Stimulated activated naive CD4-positive, alpha-beta T cell treated with Interleukin-2 at 50 U/mL for 16 hours (primary cell): ENCODE data around the gene LRRC23.

Experiments used
- DNase-seq: peaks from one replicate; lab custom pipeline; 2025; lab: John Stamatoyannopoulos, UW

The LRRC23 gene

GRCh38 chr12:6925540-6926279 lies 21.1 kb downstream of the LRRC23 start:
- DNase-seq = no peak

DNA sequence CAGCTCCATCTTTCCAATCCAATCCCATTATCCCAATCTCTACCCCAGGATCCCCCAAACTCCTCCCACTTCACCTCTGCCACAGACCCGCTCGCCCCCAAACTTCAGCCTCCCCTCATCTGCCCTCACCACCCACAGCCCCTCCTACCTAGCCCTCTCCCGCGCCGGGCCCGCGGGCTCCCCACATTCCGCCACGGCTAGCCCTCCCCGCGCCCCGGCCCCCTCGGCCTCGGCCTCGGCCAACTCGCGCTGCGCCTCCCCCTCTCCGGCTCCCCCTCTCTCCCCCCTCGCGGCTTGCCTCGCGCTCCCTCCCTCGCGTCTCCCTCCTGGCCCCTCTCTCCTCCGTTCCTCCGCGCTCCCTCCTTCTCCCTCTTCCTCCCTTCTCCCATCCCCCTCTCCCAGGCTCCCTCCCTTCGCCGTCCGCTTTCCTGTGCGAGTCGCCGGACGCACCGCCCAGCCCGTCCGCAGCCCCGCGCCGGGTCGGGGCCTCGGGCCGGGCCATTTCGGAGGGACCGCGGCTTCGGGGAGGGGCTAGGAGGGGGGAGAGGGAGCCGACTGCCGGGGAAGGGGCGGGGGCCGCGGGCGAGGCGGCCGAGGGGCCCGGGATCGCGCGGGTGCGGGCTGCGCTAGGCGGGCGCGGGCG lies 22.9 kb downstream of the LRRC23 start, which contains the start of gene ATN1:
Gene ATN1 (plus strand): TSS at position 581 of the 643 bp plus-strand sequence. CDS start 6,043 bp downstream, outside the sequence.
- DNase-seq = peak; percentile 58

DNA sequence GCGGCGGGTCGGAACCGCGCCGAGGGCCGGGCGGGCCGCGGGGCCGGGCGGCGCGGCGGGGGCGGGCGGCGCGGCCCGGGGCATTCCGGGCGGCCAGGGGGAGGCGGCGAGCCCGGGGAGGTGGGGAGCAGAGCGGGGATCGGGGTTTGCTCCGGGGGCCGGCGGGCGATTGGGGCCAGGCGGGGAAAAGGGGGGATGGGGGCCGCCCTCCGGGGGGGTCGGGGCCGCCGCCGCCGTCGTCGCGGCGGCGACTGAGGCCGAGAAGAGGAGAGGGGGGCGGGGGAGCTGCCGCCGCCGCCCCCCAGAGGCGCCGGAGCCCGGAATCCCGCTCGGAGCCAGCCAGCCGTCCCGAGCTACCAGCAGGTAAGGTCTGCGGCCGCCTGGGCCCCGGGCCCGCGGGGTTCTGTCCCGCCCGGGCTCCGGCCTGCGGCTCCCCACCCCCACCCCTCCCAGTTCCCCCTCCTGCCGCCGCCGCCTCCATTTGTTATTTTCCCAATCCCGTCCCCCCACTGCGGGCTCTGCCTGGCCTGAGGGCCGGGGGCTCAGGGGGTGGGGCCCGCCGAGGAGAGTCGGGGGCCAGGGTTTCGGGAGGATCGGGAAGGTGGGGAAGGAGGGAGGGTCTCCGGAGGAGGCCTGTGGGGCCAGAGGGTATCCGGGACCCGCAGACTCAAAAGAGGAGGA lies 23.5 kb downstream of the LRRC23 start:
- DNase-seq = no peak

DNA sequence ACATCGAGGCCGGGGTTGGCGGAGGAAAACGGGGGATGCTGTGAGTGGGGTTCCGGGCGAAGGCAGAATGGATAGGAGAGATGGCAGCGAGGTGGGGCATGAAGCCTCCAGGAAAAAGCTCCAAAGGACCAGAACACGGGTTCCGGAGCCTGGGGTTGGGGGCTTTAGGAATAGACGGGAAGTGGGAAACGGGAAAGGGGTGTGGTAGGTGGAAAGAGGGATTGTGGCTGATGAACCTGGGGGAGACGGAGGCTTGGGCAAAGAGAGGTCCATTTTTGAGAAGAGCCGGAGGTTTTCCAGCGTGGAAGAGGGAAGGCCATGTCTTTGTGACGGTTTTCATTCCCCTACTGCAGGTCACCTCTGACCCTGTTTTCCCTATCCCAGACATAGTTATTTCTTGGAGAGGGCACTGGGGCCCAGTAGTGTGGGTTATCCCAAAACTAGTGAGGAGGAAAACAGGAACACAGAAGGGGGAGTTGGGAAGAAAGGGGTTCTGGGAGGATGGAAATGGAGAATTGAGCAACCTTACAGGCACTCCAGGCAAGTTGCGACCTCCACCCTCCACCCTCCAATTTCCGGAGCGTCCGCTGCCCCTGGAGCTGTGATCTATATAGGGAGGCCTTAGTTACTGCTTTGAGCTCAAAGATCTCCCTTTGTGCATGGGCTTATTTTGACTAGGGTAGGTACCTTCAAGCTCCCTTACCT lies 24.2 kb downstream of the LRRC23 start:
- DNase-seq = no peak

- no peak for DNase-seq
Measured at GRCh38 chr12:6929466-6930452, 25.1 kb downstream of the LRRC23 start.

DNA sequence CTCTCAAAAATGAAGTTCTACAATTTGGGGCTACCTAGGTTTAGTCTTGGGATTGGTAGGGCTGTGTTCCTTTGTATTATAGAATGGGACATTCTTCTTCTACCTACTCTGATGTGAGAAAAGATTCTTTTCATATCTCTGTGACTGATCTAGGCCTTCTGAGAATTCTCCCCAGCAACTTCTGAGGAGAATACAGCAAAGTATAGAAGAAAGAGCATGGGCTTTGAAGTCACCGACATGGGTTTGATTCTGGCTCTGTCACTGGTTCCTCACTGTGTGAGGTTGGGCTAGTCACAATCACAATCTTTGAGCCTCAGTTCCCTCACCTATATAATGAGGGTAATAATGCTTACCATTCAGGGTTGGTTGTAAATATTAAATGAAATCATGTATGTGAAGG lies 28.1 kb downstream of the LRRC23 start:
- DNase-seq = no peak

DNA sequence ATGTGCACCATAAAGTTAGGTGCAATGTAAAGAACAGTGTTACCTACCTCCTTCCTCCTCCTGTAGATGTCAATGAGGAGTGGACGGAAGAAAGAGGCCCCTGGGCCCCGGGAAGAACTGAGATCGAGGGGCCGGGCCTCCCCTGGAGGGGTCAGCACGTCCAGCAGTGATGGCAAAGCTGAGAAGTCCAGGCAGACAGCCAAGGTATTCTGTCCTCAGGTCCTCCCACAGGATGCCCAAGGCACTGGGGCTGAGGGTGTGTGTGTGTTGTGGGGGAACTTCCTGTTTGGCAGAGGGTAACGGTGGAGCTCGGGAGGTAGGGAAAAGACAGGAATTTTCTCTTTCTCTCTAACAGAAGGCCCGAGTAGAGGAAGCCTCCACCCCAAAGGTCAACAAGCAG lies 29.5 kb downstream of the LRRC23 start:
- no peak for DNase-seq

DNA sequence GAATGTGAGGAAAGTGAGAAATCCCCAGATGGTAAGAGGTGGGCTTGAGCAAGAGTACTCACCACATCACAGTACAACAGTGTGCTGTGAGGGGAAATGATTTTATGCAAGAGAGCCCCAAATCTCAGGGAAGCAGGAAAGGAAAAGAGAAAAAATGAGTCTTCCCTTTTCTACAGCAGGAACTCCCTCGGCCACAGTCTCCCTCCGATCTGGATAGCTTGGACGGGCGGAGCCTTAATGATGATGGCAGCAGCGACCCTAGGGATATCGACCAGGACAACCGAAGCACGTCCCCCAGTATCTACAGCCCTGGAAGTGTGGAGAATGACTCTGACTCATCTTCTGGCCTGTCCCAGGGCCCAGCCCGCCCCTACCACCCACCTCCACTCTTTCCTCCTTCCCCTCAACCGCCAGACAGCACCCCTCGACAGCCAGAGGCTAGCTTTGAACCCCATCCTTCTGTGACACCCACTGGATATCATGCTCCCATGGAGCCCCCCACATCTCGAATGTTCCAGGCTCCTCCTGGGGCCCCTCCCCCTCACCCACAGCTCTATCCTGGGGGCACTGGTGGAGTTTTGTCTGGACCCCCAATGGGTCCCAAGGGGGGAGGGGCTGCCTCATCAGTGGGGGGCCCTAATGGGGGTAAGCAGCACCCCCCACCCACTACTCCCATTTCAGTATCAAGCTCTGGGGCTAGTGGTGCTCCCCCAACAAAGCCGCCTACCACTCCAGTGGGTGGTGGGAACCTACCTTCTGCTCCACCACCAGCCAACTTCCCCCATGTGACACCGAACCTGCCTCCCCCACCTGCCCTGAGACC lies 31.0 kb downstream of the LRRC23 start:
- DNase-seq = no peak

- no peak for DNase-seq
Measured at GRCh38 chr12:6936194-6936635, 31.6 kb downstream of the LRRC23 start.

- peak; percentile 63 for DNase-seq
Measured at GRCh38 chr12:6936636-6937480, 32.2 kb downstream of the LRRC23 start.

- DNase-seq = peak; percentile 90
Measured at GRCh38 chr12:6937481-6938352, 33.1 kb downstream of the LRRC23 start.

GRCh38 chr12:6938353-6939190 lies 34.0 kb downstream of the LRRC23 start:
- DNase-seq = no peak

- no peak for DNase-seq
Measured at GRCh38 chr12:6939191-6939540, 34.5 kb downstream of the LRRC23 start.

- DNase-seq = no peak
Measured at GRCh38 chr12:6941267-6941666, 36.6 kb downstream of the LRRC23 start.

GRCh38 chr12:6941782-6942181 lies 37.2 kb downstream of the LRRC23 start:
- DNase-seq = no peak

- no peak for DNase-seq
Measured at GRCh38 chr12:6942331-6942665, 37.7 kb downstream of the LRRC23 start.

DNA sequence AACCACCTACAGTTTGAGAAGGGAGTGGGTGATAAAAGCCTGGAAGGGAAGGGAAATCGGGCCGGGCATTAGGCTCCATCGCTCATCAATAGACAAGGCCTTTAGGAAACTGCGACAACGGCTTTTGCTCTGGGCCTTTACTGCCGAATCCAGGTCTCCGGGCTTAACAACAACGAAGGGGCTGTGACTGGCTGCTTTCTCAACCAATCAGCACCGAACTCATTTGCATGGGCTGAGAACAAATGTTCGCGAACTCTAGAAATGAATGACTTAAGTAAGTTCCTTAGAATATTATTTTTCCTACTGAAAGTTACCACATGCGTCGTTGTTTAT lies 38.7 kb downstream of the LRRC23 start:
- DNase-seq = peak; percentile 75
